ENCODE data around the gene HGF. TPM values are rescaled to one million over a fixed set of nuclear protein-coding genes. Genes with fewer than 3 reads are reported as not detected.
"Not testable (repeated sequence)": the region's sequence is repeated elsewhere in the genome, so short reads cannot be mapped to it uniquely, and the experiment has no call there.

Gene HGF
- polyA plus RNA-seq (ENCODE audit: insufficient read length) = 2.3 TPM
- long read RNA-seq, donor 1 = 0 reads
- long read RNA-seq, donor 2, partial matches to known transcripts = 0 of 1 reads
- long read RNA-seq, donor 2, other reads (novel, unspliced or antisense) = 0 of 1 reads
- long read RNA-seq, donor 3 = 0 reads
- long read RNA-seq, donor 4 = 0 reads
- long read RNA-seq, donor 5 = 0 reads
- long read RNA-seq, donor 6, partial matches to known transcripts = 0 of 1 reads
- long read RNA-seq, donor 6, other reads (novel, unspliced or antisense) = 0 of 1 reads
- long read RNA-seq, donor 7 = 0 reads
- long read RNA-seq, donor 8, partial matches to known transcripts = 0 of 1 reads
- long read RNA-seq, donor 8, other reads (novel, unspliced or antisense) = 0 of 1 reads

GRCh38 chr7:81769891-81770727 lies at the start of gene HGF:
Gene HGF (minus strand): TSS chr7:81770047. CDS start chr7:81769971, 76 bp downstream.
- peak; percentile 36 for DNase-seq

- no peak for DNase-seq
Observed at GRCh38 chr7:81816312-81816711, 46.5 kb upstream of the HGF start.

- not testable (repeated sequence) for DNase-seq
Observed at GRCh38 chr7:81812866-81813476, 43.1 kb upstream of the HGF start.

DNA sequence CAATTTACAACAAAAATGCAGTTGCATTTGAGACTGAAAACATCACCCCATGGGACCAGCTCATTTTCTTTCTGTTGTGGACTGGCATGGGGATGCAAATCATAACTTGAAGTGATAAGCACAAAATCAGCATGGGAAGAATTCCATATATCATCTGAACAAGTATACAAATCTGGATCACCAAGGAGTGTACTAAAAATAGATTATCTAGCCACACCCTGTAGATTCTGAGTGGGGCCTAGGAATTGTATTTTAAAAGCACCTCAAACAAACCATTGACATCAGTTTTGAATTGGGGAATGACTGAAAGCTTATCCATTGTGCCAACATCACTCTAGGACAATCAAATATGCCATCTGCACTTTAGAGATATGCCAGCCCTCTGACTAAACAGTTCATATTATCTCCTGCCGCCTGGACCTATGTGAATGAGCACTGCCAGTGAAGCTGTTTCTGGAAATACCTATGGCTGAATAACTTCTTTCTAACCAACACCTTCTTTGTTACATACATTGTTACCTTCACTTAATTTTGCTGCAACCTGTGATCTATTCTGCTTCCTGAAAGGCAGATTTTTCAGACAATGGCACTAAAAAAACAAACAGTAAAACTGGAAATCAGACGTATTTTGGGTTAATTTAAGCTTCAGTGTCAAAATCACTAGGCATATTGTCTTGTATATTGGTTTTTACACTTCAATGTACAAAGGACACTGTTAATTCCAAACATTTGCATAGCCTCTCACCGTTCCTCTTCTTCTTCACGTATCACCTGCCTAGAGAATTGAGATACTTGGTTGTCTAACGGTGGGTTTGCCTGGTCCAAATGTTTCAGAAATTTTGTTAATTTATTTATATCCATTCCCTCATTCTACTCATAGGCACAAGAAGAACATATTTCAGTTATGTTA lies 42.4 kb upstream of the HGF start:
- no peak for DNase-seq

DNA sequence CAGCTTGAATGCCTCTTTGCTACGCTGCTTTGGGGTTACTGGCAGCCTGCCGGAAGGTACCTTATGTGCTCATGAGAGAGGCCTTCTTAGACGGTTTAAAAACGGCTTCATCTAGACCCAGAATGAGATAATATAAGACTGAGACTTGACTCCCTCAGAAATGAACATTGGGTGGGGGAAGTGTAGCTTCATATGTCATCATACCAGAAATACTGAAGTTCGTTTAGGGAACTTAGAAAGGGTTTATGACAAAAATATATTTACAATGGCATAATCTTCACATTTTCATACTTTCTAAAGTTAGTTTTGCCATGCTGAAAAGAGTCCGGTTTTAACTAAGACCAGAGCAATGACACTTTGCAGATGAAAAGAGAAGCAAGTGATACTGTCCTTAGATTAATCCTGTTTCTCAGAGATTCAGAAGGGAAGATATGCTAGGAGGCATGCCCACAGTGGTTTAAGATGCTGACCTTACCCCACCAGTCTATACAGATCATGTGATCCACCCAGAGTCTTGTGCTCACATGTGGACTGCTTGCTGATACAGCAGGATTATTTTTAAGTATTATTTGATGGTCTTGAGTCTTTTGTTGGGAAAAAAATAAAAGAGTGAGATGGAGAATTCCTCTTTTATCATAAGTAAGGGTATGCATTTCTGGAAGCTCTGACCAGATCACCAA lies 40.8 kb upstream of the HGF start:
- DNase-seq = no peak

DNA sequence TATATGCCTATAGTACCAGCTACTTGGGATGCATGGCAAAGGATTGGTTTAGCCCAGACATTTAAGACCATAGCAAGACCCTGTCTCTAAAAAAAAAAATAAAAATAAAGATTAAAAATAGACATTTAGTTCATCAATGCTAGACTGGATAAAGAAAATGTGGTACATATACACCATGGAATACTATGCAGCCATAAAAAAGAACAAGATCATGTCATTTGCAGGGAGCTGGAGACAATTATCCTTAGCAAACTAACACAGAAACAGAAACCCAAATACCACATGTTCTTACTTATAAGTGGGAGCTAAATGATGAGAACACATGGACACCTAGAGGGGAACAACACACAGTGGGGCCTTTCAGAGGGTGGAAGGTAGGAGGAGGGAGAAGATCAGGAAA lies 38.5 kb upstream of the HGF start:
- not testable (repeated sequence) for DNase-seq

DNA sequence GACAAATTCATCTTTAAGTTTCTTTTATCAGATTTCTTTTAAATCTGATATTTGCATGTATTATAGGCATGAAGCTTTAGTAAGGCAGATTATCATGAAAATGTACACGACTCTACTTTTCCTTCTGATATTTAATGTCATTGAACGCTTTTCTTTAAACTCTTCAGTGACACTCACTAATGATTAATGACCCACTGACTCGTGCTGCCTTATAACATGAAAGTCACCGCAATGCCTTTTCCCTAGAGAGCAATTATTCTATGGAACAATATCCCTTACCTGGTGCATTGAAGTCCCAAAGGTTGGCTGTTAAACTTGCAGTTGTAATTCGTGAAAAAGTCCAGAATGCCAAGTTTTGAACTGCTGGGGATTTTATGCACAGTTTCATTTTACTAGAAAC lies 33.4 kb upstream of the HGF start:
- DNase-seq = no peak

DNA sequence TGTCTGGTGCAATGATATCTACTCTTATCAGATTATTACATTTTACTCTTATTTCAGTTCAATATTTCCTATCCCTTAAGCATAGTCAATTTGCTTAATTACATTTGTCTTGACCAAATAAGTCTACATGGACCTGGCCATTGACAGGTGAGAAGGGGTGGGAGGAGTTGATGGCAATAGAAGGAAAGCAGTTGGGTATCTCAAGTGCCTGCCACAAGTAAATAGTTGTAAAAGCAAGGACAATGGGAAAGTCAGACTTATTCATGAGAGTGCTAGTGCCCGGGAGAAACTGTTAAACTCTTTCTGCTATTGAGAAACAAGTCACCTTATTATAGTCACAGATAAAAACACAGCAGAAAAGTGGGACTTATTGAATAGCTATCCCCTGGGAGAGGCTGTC lies 32.4 kb upstream of the HGF start:
- DNase-seq = no peak

- no peak for DNase-seq
Observed at GRCh38 chr7:81801532-81801931, 31.7 kb upstream of the HGF start.

GRCh38 chr7:81791568-81792518 lies 22.0 kb upstream of the HGF start:
- no peak for DNase-seq

- no peak for DNase-seq
Observed at GRCh38 chr7:81790686-81791085, 20.8 kb upstream of the HGF start.

DNA sequence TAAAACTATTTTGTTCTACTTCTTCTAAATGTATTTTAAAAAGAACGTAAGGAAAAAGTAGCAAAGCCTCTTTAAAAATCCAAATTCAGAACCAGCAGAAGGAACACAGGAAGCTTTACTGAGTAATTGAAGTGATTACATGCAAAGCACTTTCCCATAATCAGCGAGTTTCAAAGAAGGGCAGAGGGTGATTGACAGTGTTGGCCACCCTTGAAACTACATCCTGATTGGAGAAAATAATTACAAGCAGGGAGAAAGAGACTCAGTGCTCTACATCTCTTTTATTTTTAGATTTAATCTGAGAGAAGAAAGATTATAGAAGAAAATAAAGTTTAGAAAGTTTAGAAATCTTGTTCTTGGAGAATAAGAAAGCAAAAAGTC lies 20.3 kb upstream of the HGF start:
- DNase-seq = no peak

GRCh38 chr7:81789406-81790119 lies 19.7 kb upstream of the HGF start:
- DNase-seq = no peak

GRCh38 chr7:81788246-81788645 lies 18.4 kb upstream of the HGF start:
- DNase-seq = no peak

DNA sequence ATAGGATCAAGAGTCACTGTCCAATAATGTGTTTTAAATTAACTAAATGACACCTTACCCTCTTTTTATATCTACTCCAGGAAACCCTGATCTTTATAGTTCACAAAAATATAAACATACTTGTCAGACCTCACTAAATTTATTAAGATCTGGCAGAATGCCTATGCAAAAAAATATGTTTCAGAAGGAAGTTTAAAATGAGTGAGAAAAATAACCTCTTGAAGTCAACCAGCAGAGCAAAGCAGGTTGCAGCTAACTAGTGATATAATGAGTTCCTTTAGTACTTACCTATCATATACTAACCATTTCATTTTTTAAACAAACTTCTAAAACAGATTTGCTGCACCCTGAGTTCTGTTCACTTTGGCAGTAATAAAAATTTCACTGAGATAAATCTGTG lies 14.0 kb upstream of the HGF start:
- no peak for DNase-seq

- no peak for DNase-seq
Observed at GRCh38 chr7:81780914-81781693, 11.3 kb upstream of the HGF start.

- DNase-seq = no peak
Observed at GRCh38 chr7:81779706-81780105, 9.9 kb upstream of the HGF start.

DNA sequence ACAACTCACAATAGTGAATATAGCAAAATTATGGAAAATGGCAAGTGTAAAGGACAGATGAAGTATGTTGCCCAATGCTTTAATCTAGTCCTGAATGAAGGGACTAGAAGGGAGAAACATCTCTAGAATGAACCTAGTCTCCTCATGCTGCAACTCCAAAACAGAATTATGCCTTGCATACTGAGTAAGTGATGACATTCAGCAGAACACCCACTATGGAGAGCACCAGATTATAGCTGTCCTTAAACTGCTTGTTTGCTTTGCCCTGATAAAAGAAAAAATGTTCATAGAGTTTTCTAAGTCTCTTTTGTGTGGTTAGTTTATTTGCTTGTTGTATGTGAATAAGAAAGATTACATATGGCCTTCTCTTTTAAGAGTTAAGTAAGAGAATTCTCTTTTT lies 7.8 kb upstream of the HGF start:
- DNase-seq = no peak

Data from left kidney (tissue), 8 donors.